Effector CD8-positive, alpha-beta T cell (primary cell): ENCODE results near the gene HEXD.

ENCODE experiments used
- DNase-seq: peaks from one replicate; lab custom pipeline; 2025; lab: John Stamatoyannopoulos, UW

Gene HEXD

GRCh38 chr17:82415336-82415735 is 2.8 kb upstream of the HEXD start:
- no peak for DNase-seq

DNA sequence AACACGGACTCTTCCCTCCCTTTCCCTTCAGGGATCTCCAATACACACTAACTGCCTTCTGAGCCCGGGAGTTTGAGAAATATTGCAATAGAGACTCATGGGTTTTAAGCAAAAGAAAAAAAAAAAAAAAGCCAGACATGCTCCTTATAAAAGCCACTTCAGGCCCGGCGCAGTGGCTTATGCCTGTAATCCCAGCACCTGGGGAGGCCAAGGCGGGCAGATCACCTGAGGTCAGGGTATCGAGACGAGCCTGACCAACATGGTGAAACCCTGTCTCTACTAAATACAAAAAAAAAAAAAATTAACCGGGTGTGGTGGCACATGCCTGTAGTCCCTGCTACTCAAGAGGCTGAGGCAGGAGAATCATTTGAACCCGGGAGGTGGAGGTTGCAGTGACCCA is 2.4 kb upstream of the HEXD start:
- no peak for DNase-seq

- DNase-seq: no peak
These were observed 1.9 kb upstream of the HEXD start for GRCh38 chr17:82416264-82416663.

GRCh38 chr17:82416771-82417170 is 1.4 kb upstream of the HEXD start:
- no peak for DNase-seq

DNA sequence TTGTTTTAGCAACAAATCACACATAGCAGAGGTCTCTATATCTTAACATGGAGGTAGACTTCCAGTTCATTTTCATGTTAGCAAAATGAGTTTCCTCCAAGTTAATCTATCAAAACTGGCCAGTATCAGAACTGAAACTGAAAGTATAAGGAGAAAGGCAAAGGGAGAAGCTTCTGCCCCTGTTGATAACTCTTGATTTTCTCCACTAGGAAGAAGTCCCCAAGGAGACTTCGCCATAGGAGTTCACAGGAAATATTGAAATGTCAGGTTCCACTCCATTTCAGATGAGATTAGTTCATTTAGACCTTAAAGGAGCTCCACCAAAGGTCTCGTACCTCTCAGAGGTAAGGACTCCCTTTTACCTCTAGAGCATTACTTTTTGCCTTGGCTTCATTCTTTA is 1.4 kb downstream of the HEXD start:
- DNase-seq: no peak

- peak; percentile 12 for DNase-seq
These were observed 6.1 kb downstream of the HEXD start for GRCh38 chr17:82424001-82424862.

DNA sequence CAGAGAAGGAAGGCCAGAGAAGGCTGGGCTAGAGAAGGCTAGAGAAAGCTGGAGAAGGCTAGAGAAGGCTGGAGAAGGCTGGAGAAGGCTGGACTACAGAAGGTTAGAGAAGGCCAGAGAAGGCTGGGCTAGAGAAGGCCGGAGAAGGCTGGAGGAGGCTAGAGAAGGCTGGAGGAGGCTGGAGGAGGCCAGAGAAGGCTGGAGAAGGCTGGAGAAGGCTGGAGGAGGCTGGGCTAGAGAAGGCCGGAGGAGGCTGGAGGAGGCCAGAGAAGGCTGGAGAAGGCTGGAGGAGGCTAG is 6.7 kb downstream of the HEXD start:
- DNase-seq: no peak

DNA sequence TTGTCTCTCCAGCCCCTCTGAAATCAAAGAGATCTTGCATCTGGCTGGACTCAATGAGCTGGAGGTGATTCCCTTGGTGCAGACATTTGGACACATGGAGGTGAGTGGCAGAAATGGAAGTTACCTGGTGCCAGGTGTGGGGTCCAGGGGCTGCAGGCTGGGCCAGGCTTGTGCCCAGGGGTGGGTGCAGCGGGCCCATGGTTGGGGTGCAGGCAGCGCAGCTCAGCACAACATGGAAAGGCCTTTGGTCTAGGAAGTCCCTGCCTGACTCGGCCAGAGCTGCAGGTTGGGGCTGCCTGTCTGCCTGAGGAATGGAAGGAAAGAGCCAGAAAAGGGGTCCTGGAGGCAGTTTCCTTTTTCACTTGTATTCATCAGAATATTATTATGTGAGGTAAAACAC is 10.4 kb downstream of the HEXD start:
- DNase-seq: no peak

GRCh38 chr17:82429824-82430223 is 11.7 kb downstream of the HEXD start:
- no peak for DNase-seq

DNA sequence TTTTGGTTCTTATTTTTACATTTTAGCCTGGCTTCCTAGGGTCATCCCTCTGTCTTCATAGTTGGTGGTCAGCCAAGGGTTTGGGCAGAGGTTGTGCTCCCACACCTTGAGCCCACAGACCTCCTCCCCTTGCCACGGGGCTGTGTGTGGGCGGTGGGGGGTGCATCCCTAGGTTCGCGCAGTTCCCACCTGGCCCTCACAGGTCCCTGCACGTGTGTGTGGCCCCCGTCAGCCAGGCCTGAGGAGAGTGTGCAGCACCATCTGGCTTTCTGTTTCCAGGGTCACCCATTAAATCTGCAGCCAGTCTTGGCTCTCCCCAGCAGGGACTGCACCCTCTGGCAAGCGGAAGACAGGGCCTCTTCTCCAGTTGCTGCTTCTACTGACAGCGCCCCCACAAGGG is 13.9 kb downstream of the HEXD start:
- no peak for DNase-seq

DNA sequence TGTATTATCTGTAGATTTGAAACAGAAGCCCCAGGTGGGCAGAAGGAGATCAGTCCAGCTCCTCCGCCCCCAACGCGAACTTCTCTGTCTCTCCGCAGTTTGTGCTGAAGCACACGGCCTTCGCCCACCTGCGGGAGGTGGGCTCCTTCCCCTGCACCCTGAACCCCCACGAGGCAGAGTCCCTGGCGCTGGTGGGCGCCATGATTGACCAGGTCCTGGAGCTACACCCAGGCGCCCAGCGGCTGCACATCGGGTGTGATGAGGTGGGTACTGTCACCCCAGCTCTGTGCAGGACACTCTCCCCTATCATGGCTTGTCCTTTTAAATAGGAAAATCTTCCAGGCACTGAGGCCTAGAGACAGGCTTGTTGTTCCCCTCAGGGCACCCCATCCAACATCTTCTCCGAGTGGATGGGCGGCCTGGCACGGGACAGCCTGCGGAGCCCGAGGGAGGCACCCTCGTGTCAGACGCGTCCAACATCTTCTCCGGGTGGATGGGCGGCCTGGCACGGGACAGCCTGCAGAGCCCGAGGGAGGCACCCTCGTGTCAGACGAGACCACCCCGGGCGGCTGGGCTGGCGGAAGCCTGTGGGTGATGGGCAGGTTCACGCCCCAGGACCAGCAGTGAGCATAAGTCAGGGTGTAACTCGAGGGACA is 15.5 kb downstream of the HEXD start:
- no peak for DNase-seq

DNA sequence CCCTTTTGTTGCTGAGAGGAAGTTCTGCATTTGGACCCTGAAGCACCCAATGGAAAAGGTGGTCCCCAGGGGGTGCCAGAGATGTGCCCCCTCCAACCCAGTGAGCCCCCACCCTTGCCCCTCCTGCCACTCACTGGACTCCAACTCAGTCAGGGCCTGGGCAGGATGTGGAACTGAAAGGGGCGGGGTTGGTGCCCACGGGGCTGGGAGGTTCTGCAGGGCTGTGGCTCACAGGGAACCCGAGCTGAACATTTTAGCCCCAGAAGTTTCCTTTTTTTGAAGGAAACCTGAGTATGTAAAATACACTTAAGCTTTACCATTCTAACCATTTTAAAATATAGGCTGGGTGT is 16.0 kb downstream of the HEXD start:
- no peak for DNase-seq

- DNase-seq: no peak
These were observed 17.0 kb downstream of the HEXD start for GRCh38 chr17:82435103-82435502.

- no peak for DNase-seq
These were observed 17.7 kb downstream of the HEXD start for GRCh38 chr17:82435601-82436583.

DNA sequence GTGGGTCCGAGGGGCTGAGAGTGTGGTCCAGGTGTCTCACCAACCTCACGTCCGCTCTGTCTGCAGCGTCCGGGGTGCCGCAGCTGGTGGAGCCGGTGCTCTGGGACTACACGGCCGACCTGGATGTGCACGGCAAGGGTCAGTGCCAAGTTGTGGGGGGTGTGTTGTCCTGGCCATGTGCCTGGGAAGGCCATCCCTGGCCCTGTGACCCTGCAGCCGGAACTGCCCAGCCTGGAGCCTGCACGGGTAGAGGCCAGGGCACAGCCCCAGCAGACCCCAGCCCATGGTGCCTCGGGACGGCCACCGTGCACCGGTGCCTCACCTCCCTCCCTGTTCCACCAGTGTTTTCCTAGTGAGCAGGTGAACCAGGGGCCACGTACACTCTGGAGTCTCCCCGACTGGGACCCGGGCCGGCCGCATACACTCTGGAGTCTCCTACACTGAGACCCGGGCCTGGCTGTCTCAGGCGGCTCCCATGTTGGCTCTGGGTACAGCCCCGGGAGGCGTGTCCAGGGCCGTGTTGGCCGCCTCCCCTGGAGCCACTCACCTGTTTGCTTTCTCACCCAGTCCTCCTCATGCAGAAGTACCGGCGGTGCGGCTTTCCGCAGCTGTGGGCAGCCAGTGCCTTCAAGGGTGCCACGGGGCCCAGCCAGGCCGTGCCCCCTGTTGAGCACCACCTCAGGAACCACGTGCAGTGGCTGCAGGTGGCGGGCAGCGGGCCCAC is 18.6 kb downstream of the HEXD start:
- no peak for DNase-seq

DNA sequence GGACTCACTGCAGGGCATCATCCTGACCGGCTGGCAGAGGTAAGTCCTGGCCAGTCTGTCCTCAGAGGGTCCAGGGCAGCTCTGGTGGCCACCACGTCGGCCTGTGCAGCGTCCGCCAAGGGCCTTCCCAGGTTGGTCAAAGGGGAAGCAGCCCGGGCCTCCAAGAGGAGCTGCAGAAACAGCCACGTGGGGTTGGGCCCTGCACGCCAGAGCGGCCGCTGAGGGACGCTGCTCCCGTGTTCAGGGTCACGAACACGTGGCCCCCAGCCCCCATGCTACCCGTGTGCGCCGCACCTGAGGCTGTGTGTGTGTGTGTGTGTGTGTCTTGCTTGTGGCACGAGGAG is 19.1 kb downstream of the HEXD start:
- no peak for DNase-seq

DNA sequence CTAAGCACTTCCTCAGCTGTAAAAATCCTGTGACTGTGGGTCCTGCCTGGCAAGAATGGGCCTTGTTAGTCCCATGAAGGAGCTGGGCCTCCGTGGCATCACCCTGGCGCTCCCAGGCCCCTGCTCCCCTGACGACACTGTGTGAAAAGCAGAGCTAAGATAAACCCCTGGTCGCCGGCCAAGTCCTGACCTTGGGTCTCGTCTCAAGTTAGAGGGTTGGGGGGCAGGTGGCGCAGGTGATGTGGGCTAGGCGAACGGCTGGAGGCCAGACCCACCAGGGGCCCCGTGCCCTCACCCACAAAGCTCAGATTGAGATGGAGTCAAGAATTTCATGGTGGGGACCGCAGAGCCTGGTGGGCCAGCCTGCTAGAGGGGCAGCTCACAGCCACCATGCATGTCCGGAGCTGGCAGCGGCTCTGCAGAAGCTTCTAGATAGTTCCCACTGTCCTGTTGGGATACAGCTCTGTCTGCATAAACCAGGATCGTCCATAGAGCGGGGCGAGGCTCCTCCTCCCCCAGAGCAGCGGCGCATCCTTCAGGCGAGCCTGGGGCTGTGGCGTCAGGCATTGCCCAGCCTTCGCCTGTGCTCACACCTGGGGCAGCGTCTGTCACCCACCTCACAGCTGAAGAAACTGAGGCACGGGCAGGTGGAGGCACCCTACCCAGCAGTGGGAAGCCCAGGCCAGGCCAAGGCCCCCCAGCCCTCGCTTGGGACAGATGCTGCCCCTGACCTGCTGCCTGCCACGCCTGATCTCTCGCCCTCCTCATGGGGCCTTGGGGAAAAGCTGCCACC is 20.4 kb downstream of the HEXD start:
- no peak for DNase-seq

GRCh38 chr17:82439194-82439828 is 21.2 kb downstream of the HEXD start:
- no peak for DNase-seq

DNA sequence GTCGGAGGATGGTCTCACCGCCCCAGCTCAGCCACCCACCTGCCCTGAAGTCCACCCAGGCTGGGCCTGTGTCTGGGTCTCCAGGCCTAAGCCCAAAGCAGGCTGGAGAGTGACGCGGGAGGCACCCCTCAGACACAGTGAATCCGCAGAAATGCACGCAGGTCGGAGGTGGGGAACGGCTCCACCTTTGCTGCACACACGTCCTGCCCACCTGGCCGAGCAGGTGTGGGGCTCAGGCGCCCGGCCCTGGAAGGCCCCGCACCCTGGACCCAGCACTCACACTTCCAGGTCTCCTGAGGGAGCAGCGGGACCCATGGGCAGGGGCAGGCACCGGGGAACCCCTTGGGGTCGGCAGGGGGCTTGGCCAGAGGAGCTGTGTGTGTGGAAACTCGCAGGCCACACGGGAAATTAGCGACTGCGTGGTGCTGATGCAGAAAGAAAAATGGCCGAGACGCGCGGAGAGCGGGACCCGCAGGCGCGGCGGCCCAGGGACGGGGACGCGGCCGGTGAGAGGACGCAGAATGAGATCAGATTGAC is 21.8 kb downstream of the HEXD start:
- no peak for DNase-seq

DNA sequence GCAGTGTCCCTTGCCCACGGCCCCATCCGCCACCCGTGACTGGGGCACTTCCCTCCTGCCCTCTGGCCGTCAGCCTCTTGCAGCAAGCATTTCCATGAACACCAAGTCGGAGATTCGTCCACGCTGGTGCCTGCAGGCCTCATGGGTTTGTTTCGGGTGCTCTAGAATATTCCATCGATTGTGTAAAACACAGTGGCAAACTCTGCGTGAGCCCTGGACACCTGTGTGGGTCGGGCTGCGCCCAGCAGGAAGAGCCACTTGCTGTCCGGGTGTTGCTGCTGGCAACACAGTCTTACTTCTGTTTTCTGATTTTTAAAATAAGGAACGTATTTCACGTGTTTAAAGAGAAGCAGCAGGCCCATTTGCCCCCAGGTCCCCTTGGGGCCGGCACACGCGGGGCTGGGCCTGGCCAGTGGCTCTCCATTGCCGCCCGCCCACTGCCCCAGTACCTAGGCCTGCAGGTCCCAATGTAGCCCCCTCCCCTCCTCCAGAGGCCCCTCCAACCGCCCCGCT is 22.4 kb downstream of the HEXD start:
- DNase-seq: no peak
